ENCODE results near the gene CMTM1.

Gene CMTM1

DNA sequence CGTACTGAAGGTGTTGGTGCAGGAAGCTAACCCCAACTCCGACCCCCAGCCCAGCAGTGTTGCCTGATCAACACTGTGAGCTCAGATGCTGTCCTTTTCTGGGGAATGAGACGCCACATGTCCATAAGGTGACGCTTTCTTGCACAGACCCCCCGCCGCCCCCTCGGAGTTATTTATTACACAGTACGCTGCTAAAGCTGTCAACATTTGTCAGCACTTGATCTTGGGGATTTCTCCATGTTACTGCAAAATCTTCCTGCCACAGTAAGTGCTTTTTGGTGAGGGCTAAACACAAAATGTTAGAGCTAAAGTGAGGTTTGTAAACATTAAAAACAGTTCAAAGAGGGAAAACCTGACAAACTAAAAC lies 54.2 kb downstream of the CMTM1 start:
- Histone ChIP-seq H3K36me3 (ENCODE audit: insufficient read depth, low read length) (no peaks in the 10 kb centered on the region), H3K27me3 (ENCODE audit: insufficient read depth, low read length, poor library complexity, severe bottlenecking) (no peaks in the 10 kb centered on the region), H3K9me3 (ENCODE audit: insufficient read depth, low read depth, low read length) (no peaks in the 10 kb centered on the region), H3K9me2 (replicated peaks; ENCODE audit: low read depth, low read length) (no peaks in the 10 kb centered on the region), H3K9ac (ENCODE audit: low read depth, low read length, poor library complexity, severe bottlenecking) (no peak overlapping the region), H2AFZ (ENCODE audit: low read length) (no peak overlapping the region), H3K4me1 (ENCODE audit: insufficient read depth, low read length, poor library complexity, severe bottlenecking) (peaks cover 2% of the 10 kb centered on the region), H4K20me1 (ENCODE audit: insufficient read depth, low read length, poor library complexity, severe bottlenecking) (no peaks in the 10 kb centered on the region), H3K4me3 (ENCODE audit: low read length, poor library complexity, severe bottlenecking) (no peak overlapping the region), H3K4me2 (ENCODE audit: low read depth, low read length, poor library complexity, severe bottlenecking) (no peak overlapping the region), H3F3A (ENCODE audit: low read depth) (no peaks in the 10 kb centered on the region), H3K79me2 (ENCODE audit: insufficient read depth, low read length) (no peaks in the 10 kb centered on the region)
- TF ChIP-seq EZH2phosphoT487 (IDR thresholded peaks at IDR 0.05; ENCODE audit: borderline replicate concordance) (no peak), CTCF (conservative IDR thresholded peaks at IDR 0.05; ENCODE audit: low read length) (no peak)

DNA sequence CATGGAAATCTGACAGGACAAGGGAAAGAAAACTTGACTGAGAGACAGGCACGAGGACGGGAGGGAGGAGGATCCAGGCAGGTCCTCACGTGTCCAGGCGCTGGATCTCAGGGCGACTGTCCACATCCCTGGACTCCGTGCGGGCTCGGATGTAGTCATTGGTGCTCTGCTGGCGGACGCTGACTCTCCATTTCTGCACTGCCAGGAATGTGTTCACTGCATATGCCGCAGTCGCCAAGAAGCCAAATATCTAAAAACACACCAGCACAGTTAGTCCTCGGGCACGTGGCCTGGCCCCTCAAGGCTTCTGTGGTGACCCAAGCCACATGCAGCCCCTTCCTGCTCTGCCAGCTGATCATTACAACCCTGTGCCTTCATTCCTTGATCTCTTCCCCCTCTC lies 55.7 kb downstream of the CMTM1 start:
- Histone ChIP-seq H3K4me3 (ENCODE audit: low read length, poor library complexity, severe bottlenecking) (no peak overlapping the region), H3K4me1 (ENCODE audit: insufficient read depth, low read length, poor library complexity, severe bottlenecking) (peaks cover 2% of the 10 kb centered on the region), H3K27me3 (ENCODE audit: insufficient read depth, low read length, poor library complexity, severe bottlenecking) (no peaks in the 10 kb centered on the region), H2AFZ (ENCODE audit: low read length) (no peak overlapping the region), H3K9me2 (replicated peaks; ENCODE audit: low read depth, low read length) (no peaks in the 10 kb centered on the region), H3K9me3 (ENCODE audit: insufficient read depth, low read depth, low read length) (no peaks in the 10 kb centered on the region), H3F3A (ENCODE audit: low read depth) (no peaks in the 10 kb centered on the region), H3K9ac (ENCODE audit: low read depth, low read length, poor library complexity, severe bottlenecking) (no peak overlapping the region), H3K79me2 (ENCODE audit: insufficient read depth, low read length) (no peaks in the 10 kb centered on the region), H3K36me3 (ENCODE audit: insufficient read depth, low read length) (no peaks in the 10 kb centered on the region), H3K4me2 (ENCODE audit: low read depth, low read length, poor library complexity, severe bottlenecking) (no peak overlapping the region), H4K20me1 (ENCODE audit: insufficient read depth, low read length, poor library complexity, severe bottlenecking) (no peaks in the 10 kb centered on the region)
- TF ChIP-seq EZH2phosphoT487 (IDR thresholded peaks at IDR 0.05; ENCODE audit: borderline replicate concordance) (no peak), CTCF (conservative IDR thresholded peaks at IDR 0.05; ENCODE audit: low read length) (no peak)

GRCh38 chr16:66622863-66623262 lies 56.6 kb downstream of the CMTM1 start:
- H3K4me3 ChIP-seq (ENCODE audit: low read length, poor library complexity, severe bottlenecking): no peak overlapping the region

More at GRCh38 chr16:66622863-66623262, 56.6 kb downstream of the CMTM1 start:
- Histone ChIP-seq H3K27me3 (ENCODE audit: insufficient read depth, low read length, poor library complexity, severe bottlenecking) (no peaks in the 10 kb centered on the region), H3K9me3 (ENCODE audit: insufficient read depth, low read depth, low read length) (no peaks in the 10 kb centered on the region), H4K20me1 (ENCODE audit: insufficient read depth, low read length, poor library complexity, severe bottlenecking) (no peaks in the 10 kb centered on the region), H3K4me2 (ENCODE audit: low read depth, low read length, poor library complexity, severe bottlenecking) (no peak overlapping the region), H3K9ac (ENCODE audit: low read depth, low read length, poor library complexity, severe bottlenecking) (no peak overlapping the region), H3K9me2 (replicated peaks; ENCODE audit: low read depth, low read length) (no peaks in the 10 kb centered on the region), H3K4me1 (ENCODE audit: insufficient read depth, low read length, poor library complexity, severe bottlenecking) (peaks cover 1% of the 10 kb centered on the region), H3K36me3 (ENCODE audit: insufficient read depth, low read length) (no peaks in the 10 kb centered on the region), H2AFZ (ENCODE audit: low read length) (no peak overlapping the region), H3K79me2 (ENCODE audit: insufficient read depth, low read length) (no peaks in the 10 kb centered on the region), H3F3A (ENCODE audit: low read depth) (no peaks in the 10 kb centered on the region)
- TF ChIP-seq EZH2phosphoT487 (IDR thresholded peaks at IDR 0.05; ENCODE audit: borderline replicate concordance) (no peak), CTCF (conservative IDR thresholded peaks at IDR 0.05; ENCODE audit: low read length) (no peak)
